ENCODE measurements around the gene INSR.

Gene INSR

DNA sequence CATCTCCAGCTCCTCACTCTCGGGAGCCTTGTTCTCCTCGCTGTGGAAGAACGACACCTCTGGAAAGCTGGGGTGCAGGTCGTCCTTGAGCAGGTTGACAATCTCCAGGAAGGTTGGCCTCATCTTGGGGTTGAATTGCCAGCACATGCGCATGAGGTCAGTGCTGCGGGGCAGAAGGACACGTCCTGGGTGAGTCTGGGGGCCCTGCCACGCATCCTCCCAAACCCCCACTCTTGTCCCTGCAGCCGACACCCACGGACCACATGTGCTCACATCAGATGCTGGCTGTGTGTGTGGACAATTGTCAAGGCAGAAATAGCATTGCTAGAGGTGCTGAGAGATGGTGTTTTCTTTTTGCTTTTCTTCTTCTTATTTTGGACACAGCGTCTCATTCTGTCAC is 177.0 kb downstream of the INSR start:
- TF ChIP-seq, protein P1, sequence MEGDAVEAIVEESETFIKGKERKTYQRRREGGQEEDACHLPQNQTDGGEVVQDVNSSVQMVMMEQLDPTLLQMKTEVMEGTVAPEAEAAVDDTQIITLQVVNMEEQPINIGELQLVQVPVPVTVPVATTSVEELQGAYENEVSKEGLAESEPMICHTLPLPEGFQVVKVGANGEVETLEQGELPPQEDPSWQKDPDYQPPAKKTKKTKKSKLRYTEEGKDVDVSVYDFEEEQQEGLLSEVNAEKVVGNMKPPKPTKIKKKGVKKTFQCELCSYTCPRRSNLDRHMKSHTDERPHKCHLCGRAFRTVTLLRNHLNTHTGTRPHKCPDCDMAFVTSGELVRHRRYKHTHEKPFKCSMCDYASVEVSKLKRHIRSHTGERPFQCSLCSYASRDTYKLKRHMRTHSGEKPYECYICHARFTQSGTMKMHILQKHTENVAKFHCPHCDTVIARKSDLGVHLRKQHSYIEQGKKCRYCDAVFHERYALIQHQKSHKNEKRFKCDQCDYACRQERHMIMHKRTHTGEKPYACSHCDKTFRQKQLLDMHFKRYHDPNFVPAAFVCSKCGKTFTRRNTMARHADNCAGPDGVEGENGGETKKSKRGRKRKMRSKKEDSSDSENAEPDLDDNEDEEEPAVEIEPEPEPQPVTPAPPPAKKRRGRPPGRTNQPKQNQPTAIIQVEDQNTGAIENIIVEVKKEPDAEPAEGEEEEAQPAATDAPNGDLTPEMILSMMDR (IDR thresholded peaks at IDR 0.05; ENCODE audit: low read depth, low read length, missing control alignments) = no peak
- no peak for DNase-seq (ENCODE audit: low read depth)
- no peak overlapping the region for H3K4me3 ChIP-seq (ENCODE audit: low read depth, low read length)

DNA sequence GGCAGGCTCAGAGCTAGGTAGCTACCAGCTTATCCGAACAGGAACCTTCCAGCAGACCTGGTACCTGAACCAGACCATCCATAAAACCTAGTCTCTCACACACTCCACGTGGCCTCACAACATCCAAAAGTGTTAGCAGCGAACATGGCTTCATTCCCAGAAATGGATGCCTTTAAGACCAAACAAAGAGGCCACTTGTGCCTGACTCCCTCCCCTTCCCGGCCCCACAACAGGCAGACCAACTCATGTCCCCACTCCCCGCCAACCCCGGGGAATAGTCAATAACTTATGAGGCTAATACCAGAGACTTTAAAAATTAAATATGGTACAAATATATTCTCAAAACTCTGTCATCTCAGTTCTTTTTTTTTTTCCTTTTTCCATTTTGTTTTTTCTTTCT is 178.5 kb downstream of the INSR start:
- DNase-seq (ENCODE audit: low read depth) = no peak
- TF ChIP-seq, protein P1 (IDR thresholded peaks at IDR 0.05; ENCODE audit: low read depth, low read length, missing control alignments) = no peak
- no peak overlapping the region for H3K4me3 ChIP-seq (ENCODE audit: low read depth, low read length)

DNA sequence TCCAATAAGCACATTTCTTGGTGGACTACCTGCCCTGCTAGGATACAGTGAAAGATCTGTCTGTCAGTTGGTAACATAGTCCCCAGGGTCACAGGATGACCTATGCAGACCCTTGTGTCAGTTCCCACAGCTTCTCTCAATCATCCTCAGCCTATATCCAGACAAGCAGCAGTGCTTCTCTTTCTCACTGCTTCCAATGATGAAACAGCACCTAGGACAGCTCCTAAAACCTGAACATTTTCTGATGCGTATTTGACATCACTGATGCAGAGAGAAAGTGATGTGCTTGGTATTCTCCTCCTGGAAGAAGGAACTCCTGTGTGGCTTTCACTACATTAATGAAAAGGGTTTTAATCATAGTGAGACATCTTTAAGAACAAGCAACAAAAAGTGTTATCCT is 181.0 kb downstream of the INSR start:
- DNase-seq (ENCODE audit: low read depth) = no peak
- TF ChIP-seq, protein P1 (IDR thresholded peaks at IDR 0.05; ENCODE audit: low read depth, low read length, missing control alignments) = no peak

DNA sequence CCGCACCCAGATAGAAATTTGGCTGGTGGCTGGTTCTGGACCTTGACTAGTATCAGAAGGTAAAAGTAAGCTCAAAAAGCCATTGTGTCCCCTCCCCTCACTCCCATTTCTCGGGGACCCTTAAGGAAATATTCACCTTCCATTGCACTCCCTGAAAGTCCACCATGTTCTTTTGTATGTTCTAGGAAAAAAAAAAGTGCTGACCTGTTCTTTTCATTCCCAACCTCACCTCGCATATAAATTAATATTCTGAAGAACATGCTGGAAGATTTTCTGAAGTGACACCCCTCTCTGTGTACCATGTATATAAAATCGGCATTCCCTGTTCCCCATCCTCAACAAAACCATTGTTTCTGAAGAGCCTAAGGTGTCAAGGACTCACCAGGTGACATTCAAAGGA is 181.5 kb downstream of the INSR start:
- DNase-seq (ENCODE audit: low read depth) = no peak
- TF ChIP-seq, protein P1 (IDR thresholded peaks at IDR 0.05; ENCODE audit: low read depth, low read length, missing control alignments) = no peak
- no peak overlapping the region for H3K4me3 ChIP-seq (ENCODE audit: low read depth, low read length)

More for the DNA sequence above, 181.0 kb downstream of the INSR start:
- no peak overlapping the region for H3K4me3 ChIP-seq (ENCODE audit: low read depth, low read length)

DNA sequence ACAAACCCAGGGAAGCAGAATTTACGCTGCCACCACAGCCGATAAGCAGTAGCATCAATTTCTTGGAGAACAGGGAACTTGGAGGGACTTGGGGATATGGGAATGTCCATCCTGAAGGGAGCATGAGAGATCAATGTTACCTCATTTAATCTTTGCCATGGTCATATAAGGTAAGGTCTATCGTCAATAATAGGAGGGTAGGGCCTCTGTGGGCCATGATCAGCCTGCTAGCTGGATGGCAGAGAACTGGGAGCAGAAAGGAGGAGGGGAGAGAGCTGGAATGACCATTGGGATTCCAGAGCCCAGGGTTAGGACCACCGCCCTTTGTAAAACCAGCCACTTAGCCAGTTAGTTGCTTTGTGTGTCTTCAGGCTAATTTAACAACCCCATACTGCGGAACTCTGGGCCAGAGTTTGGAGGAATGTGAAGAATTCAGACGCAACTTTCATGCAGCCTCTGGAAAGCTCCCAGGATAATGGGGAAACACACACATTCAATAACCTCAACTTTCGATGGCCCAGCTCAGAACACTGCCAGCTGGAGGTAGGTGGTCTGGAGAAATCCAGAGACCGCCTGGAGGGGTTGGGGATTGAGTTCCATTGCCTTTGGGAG is 184.4 kb downstream of the INSR start:
- TF ChIP-seq, protein P1 (IDR thresholded peaks at IDR 0.05; ENCODE audit: low read depth, low read length, missing control alignments) = no peak
- no peak for DNase-seq (ENCODE audit: low read depth)
- H3K4me3 ChIP-seq (ENCODE audit: low read depth, low read length) = no peak overlapping the region

DNA sequence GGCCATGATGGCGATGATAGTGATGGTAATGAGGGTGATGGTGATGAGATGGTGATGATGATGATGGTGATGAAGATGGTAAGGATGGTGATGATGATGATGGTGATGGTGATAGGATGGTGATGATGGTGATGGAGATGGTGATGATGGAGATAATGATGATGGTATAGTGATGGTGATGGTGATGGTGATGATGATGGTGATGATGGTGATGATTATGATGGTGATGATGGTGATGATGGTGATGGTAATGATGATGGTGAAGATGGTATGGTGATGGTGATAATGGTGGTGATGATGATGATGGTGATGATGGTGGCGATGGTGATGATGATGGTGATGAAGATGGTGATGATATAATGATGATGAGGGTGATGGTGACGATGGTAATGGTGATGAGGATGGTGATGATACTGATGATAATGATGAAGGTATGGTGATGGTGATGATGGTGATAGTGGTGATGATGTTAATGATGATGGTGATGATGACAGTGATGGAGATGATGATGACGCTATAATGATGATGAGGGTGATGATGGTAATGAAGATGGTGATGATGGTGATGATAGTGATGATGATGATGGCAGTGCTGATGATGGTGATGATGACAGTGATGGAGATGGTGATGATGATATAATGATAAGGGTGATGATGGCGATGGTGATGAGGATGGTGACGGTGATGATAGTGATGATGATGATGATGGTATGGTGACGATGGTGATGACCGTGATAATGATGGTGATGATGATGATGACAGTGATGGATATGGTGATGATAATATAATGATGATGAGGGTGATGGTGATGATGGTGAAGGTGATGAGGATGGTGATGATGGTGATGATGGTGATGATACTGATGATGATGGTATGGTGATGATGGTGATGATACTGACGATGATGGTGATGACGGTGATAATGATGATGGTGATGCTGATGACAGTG is 187.2 kb downstream of the INSR start:
- H3K4me3 ChIP-seq (ENCODE audit: low read depth, low read length) = no peak overlapping the region
- TF ChIP-seq, protein P1 (IDR thresholded peaks at IDR 0.05; ENCODE audit: low read depth, low read length, missing control alignments) = no peak
- no peak for DNase-seq (ENCODE audit: low read depth)
